ENCODE measurements around the gene GOLGA6B.
"Not testable (repeated sequence)": the region's sequence is repeated elsewhere in the genome, so short reads cannot be mapped to it uniquely, and the experiment has no call there.

GOLGA6B gene, protein sequence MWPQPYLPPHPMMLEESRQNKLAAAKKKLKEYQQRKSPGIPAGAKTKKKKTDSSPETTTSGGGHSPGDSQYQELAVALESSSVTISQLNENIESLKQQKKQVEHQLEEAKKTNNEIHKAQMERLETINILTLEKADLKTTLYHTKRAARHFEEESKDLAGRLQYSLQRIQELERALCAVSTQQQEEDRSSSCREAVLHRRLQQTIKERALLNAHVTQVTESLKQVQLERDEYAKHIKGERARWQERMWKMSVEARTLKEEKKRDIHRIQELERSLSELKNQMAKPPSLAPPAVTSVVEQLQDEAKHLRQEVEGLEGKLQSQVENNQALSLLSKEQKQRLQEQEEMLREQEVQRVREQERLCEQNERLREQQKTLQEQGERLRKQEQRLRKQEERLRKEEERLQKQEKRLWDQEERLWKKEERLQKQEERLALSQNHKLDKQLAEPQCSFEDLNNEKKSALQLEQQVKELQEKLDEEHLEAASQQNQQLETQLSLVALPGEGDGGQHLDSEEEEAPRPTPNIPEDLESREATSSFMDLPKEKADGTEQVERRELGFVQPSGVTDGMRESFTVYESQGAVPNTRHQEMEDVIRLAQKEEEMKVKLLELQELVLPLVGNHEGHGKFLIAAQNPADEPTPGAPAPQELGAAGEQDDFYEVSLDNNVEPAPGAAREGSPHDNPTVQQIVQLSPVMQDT

DNA sequence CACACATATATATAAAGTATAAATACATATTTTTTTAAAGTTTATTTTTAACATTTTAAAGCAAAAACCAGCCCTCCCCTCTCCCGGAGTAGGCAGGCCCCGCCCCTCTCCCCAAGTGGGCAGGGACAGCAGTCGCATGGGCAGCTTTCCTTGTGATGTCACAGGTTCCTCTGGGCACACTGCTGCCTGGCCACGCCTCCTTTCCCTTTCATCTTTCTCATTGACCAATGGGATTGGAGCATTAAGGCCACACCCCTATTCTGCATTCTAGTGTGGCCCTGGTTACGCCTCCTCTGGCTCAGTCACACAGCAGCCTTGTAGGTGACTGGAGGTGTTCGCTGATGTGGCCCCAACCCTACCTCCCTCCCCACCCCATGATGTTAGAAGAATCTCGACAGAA, at the start of gene GOLGA6B:
GOLGA6B (plus strand) TSS at position 301 of the 400 bp plus-strand sequence; CDS start at position 342, 41 bp downstream.
- not testable (repeated sequence) for DNase-seq (ENCODE audit: low read depth)

DNA sequence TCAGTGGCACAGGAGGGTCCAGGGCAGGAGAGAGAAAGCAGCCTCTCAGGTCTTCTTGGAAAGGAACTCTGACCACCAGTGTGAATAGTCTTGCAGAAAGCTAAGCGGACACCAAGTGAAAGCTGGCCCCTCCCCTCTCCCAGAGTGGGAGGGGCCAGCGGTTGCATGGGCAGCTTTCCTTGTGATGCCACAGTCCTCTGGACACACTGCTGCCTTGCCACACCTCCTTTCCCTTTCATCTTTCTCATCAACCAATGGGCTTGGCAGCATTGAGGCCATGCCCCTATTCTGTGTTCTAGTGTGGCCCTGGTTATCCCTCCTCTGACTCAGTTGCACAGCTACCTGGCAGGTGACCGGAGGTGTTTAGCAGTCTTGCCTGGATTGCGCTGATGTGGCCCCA, 49.7 kb upstream of the GOLGA6B start:
- DNase-seq (ENCODE audit: low read depth), result no peak

DNA sequence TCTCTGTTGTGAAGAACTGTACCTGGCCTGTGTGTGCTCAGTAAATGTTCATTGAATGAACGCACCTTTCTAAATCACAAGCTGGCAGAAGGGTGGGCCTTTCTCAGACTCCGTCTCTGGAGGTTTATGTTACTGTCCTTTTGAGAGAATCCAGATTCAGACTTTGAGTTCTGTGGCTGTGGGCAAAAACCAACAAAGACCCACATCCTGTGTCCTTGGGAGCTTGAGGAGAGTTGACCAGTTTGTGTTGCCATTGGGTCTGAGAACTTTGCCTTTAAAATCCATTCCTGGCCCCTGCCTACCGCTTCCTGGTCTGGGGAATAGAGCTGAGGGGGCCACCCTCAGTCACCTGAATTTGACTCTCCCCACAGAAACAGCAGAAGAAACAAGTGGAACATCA, 46.4 kb upstream of the GOLGA6B start:
- DNase-seq (ENCODE audit: low read depth), result not testable (repeated sequence)

DNA sequence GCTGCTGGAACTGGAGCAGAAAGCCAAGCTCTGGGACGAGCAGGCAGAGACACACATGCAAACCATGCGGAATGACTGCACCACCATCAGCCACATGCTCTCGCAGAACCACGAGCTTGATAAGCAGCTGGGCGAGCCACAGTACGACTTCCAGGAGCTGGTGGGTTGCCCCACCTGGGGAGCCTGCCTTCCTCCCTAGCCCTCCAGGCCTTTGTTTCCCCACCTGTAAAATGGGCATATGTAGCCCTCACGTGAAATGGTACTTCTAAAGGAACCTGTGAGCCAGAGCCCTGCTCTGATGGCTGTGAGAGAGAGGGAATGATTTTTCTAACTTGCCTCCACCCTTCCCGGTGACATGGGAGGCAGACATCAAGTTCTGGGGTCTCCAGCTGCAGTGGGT, 44.6 kb upstream of the GOLGA6B start:
- DNase-seq (ENCODE audit: low read depth), result no peak

DNA sequence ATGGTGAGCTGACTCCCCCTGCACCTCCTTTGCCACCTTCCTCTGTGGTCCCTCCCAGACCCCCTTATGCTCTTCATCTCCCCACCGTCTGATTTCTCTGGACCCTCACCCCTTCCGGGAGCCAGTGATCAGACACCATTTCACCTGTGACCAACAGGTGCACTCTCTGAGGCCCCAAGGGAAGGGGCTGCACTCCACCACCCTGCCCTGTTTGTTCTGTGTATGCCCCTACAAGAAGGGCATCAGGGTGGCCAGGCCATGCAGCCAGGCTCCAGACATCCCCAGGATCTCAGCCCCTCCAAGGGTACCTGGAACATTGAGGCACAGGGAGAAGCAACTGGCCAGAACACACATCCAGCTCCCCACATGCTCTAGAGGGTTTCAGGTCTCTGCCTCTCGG, 42.2 kb upstream of the GOLGA6B start:
- DNase-seq (ENCODE audit: low read depth), result not testable (repeated sequence)

DNA sequence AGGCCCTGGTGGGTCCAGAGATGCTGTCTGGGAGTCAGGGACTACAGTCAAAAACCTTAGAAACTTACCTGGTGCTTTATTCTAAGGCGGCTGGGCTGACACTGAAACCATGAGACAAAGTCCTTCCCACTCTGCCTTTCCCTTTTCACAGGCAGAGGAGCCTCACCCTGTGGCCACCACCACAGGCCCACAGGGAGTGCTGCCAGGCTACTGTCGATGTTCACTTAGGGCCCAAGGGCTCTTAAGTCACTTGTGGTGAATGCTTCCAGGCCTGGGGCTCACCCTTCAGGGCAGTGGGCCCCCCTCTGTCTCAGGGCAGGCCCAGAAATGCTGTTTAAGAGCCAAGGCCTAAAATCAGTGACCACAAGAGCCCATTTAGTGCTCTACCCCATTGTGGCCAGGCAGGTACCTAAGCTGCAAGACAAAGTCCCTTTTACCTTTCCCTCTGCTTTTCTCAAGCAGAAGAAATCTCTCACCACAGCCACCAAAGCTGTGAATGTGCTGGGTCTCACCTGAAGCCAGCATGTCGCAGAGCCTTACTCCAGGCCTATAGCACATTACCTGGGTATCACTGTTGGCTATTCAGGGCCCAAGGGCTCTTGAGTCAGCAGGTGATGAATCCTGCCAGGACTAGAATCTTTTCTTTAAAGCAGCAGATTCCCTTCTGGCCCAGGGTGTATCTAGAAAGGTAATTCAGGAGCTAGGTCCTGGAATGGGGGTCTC, 39.5 kb upstream of the GOLGA6B start:
- no peak for DNase-seq (ENCODE audit: low read depth)

DNA sequence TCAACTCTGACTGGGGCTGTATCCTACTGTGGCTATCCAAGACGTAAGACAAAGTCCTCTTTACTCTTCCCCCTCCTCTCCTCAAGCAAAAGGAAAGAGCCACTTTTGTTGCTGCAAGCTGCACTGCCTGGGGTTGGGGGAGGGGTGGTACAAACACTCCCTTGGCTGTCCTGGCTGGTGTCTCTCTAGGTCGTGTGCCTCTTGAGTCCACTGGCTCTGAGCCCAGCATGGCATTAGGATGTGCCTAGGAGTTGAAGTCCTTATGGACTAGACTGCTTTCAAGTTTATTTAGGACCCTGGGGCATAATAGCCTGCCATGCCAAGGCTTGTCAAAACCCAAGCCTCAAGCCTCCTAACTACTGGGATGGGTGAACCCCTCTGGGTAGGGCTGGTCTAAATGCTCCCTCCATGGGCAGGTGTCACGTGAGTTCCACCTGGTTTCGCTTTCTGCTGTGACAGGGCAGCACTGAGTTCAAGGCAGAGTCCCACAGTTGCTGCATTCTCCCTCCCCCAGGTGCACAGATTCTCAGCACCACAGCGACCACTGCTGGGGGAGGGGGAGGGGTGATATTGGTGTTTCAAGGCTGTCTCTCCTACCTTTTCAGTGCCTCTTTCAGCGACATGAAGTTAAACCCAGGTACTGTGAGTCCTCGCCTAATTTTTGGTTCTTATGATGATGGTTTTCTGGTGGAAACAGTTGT, 38.8 kb upstream of the GOLGA6B start:
- not testable (repeated sequence) for DNase-seq (ENCODE audit: low read depth)

DNA sequence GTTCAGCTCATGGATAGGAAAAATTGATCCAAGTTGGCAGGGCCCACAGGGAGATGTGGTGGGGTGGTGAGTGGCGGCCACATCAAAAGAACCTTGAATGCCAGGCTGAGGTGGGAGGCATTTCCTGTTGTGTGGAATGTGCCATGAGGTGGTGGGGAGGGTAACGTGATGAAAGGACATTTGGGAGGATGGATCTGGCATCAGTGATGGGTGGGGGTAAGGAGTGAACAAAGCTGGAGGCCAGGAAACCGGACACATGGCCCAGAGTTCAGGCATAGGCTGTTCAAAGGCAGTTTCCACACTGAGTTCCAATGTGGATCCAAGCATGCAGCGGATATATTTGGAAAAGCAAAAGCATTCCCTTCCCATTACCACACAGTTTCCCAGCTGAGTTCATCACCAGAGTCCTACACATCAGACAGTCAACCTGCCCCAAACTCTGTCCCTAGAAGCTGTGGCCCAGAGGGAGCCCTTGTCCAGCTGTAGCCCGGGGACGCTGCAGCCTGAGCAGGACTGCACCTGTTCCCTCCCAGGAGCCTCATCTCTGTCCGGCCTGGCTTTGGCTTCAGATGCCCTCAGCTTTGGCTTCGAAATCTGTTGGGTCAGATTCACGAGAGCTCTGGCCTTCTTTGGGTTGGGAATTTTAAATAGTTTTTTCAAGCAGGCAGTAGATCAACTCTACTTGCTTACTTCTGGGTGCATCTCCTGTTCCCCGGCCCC, 37.8 kb upstream of the GOLGA6B start:
- DNase-seq (ENCODE audit: low read depth), result no peak

DNA sequence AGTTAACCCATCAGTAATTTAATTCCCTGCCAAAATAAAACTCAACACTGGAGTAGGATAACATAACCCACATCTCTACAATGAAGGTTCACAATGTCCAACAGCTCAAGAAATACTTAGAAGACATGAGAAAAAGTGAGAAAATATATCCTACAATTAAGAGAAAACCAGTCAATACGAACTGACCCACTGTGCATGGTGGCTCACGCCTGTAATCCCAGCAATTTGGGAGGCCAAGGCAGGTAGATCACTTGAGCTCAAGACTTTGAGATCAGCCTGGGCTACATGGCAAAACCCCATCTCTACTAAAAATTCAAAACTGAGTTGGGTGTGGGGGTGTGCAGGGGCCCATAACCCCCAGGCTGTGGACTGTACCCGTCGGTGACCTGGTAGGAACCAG, 30.6 kb upstream of the GOLGA6B start:
- not testable (repeated sequence) for DNase-seq (ENCODE audit: low read depth)

DNA sequence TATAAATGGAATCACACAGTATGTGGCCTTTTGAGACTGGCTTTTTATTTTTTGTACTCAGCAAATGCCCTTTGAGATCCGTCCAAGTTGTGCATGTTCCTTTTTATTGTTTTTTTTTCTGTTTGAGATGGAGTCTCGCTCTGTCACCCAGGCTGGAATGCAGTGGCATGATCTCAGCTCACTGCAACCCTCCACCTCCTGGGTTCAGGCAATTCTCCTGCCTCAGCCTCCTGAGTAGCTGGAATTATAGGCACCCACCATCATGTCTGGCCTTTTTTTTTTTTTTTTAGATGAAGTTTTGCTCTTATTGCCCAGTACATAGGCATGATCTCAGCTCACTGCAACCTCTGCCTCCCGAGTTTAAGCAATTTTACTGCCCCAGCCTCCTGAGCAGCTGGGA, 28.3 kb upstream of the GOLGA6B start:
- DNase-seq (ENCODE audit: low read depth), result not testable (repeated sequence)

DNA sequence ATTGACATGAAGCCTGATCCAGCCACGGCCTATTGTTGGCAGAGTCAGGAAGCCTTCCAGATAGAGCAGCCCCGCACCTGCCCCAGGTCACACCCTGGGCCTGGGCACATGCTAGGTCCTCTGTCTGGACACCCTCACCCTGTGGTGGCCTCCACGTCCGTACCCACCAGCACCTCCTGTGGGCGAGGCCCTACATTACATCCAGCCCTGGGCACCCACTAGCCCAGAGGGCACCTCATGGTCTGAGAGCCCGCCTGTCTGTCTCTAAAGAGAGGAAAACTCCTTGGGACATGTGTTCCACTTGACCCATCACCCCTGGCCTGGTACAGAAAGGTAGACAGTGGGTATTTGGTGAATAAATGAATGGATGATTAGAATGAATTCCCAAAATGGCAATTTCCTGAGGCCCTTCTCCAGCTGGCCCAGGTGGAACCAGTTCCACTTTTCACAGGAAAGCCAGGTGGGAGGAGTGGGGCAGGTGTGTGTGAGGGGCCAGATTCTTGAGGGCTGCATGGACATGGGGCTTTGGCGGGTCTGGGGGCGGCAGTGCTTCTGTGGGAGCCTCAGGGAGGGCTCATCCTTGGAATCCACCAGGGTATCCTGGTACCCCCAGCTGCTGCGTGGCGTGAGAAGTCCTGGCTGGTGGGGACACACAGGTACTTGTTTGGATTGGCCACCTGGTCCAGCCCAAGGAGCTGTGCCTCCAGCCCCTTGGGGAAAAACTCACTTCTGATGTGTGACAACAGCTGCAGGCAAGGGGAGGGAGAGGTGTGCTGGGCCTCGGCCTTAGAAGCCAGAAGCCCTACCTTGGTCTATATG, 26.0 kb upstream of the GOLGA6B start:
- DNase-seq (ENCODE audit: low read depth), result peak; percentile 18

DNA sequence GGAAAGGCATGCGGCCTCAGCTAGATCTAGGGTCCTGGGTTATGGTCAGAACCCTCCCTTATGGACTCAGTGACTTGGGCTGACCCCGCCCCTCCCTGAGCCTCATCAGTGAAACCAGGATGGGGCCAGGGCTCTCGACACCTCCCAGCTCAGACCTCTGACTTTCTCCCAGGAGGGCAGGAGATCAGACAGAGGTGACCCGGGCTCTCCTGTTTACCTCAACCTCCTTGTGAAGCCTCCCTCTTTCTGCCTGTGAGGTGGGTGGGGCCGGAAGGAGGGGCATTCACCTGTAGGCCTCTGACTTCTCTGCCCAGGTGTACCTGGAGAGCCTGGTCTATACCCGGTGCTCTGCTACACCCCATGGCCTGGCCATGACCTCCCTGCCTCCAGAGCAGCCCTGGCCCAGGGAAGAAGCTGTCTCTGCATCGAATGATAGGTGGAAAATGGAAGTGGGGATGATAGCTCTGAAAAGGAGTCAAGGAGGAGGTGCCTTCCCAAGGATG, 25.4 kb upstream of the GOLGA6B start:
- not testable (repeated sequence) for DNase-seq (ENCODE audit: low read depth)

DNA sequence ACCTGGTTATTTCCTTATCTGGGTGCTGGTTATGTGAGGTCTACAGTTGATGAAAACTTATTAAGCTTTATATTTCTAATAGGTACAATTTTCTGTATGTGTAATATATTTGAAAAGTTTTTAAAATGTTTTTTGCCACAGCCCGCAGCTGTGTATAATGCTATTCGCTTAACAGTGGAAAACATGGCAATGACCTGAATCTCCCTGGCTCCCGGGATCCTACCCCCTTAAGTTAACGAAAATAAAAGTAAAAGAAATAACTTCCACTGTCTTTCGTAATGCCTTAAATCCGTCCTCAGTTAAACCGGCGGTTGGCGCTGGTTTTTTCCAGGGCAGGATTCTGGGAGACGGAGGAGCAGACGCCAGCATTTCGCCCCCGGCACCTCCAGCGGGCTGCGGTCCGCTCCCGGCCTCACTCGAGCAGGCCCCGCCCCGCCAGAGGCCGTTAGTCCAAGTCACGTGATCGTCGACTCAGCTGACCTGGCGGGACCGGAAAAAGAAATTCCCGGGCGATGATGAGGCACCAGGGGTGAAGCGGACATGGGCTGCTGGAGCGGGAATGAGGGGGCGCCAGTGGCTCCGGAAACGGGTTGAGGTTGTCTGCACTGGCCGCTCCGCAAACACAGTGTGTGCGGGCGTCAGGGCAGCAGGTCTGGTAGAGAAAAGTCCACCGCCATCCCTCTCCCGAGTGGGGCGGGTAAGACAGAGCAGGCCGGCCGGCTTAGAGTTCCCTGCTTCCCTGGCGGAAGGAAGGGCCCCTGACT, 17.8 kb upstream of the GOLGA6B start:
- peak; percentile 70 for DNase-seq (ENCODE audit: low read depth)

DNA sequence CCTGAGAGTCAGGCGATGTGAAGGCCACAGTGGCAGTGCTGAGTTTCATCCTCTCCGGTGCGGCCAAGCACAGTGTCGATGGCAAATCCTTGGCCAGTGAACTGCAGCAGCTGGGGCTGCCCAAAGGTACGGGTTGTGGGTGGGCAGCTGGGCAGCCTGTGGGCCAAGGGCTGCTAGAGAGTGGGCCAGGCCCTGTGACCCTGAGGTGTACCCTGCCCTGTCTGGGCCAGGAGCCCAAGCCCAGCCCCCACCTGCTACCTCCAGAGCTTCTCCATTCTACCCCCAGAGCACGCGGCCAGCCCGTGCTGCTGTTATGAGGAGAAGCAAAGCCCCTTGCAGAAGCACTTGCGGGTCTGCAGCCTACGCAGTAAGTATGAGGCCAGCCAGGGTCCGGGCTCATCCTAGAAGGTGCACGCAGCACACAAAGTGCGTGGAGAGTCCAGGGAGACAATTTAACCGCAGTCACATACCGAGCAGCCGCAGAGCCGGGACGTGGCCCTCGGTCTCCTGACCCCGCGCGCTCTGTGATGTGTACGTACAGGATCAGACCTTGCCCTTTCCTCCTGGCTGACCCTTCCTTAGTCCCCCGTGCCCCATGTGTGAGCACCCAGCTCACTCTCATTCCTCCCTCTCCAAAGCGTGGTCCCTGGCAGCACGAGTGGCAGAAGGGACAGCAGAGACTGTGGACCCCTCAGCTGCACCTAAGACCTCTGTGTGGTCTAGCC, 14.6 kb upstream of the GOLGA6B start:
- not testable (repeated sequence) for DNase-seq (ENCODE audit: low read depth)

DNA sequence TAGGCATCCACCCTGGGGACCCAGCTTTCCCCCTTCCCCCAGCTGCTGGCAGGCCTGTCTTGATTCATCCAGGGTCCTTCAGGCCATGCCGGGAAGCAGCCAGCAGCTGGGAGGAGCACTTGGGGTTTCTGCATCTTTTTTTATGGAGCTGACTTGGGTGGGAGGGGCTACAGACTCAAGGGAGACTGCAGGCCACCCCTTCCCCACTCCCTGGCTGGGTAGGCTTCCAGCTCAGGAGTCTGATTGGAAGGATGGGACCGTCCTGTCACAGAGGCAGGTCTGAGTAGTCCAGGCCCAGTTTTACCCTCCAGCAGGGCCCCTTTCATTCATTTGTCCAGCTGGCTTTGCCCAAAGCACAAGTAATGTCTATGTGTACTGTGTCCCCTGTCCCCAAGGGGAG, 12.2 kb upstream of the GOLGA6B start:
- not testable (repeated sequence) for DNase-seq (ENCODE audit: low read depth)

DNA sequence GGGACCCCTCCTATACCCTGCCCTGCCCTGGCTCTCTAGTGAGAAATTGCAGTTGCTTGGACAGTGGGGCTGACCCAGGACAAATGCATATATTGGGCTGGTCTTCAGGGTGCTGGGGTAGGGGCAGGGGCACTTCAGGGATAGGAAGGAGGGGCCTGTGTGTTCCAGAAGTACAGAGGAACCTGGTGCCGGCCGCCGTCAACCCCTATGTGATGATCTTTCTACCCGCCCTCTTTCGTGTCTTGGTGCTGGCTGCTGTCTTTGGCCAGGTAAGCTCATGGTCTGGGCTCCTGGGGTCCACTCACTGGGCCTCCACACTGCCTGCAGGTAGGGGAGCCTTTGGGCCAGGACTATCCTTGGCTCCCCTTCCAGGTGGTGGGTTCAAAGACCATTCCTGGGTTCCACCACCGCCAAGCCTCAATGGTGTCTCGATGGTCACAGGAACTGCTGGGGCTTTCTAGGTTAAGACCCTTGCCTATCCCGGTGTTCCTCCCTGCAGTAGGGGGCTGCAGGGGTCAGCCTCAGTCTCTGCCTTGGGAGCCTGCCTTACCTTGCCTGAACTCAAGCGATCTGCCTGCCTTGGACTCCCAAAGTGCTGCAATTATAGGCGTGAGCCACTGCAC, 5.8 kb upstream of the GOLGA6B start:
- not testable (repeated sequence) for DNase-seq (ENCODE audit: low read depth)

DNA sequence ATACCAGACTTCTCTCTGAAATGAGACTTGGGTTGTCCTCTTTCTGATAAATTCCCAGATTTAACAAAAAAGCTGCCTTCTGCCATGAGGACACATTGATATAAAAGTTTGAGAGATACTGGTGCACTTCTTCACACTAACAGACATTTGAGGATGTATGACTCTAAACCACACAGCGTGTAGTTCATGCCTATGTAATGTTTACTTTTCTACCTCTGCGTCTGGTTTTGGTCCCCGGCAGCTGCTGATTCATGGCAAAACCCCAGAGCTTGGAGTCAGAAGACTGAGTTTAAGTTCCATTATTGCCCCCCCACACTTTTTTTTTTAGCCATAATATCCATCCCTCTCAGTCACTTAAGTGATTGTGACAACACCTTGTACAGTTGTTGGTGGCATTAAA, 1.5 kb downstream of the GOLGA6B start:
- not testable (repeated sequence) for DNase-seq (ENCODE audit: low read depth)

DNA sequence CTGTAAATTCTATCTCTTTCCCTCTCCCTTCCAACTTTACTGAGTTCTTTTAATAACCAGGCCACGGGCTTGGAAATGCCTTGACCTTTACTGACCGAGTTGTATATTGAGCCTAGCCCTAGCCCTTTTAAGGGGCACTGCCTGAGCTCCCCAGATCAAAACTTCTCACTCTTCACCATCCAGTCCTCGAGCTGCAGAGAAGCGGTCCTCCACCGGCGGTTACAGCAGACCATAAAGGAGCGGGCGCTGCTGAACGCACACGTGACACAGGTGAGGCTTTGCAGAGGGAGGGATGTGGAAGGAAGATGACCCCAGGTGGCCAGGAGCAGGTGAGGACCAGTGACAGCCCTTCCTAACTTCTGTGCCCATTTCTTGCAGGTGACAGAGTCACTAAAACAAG, 6.6 kb downstream of the GOLGA6B start:
- not testable (repeated sequence) for DNase-seq (ENCODE audit: low read depth)

Measured in activated T-cell treated with anti-CD3 and anti-CD28 coated beads for 48 hours (primary cell).